Putamen (tissue), 1 donor: ENCODE data around the gene ZBTB20.
A peak's percentile ranks its signal among the peaks of the same experiment; 100 is the strongest.

Experiments used
- DNase-seq: peaks from one replicate; pipeline ENCODE4 v3.0.0-alpha.2; 2016; ENCODE audit warnings: low spot score

The ZBTB20 gene

DNA sequence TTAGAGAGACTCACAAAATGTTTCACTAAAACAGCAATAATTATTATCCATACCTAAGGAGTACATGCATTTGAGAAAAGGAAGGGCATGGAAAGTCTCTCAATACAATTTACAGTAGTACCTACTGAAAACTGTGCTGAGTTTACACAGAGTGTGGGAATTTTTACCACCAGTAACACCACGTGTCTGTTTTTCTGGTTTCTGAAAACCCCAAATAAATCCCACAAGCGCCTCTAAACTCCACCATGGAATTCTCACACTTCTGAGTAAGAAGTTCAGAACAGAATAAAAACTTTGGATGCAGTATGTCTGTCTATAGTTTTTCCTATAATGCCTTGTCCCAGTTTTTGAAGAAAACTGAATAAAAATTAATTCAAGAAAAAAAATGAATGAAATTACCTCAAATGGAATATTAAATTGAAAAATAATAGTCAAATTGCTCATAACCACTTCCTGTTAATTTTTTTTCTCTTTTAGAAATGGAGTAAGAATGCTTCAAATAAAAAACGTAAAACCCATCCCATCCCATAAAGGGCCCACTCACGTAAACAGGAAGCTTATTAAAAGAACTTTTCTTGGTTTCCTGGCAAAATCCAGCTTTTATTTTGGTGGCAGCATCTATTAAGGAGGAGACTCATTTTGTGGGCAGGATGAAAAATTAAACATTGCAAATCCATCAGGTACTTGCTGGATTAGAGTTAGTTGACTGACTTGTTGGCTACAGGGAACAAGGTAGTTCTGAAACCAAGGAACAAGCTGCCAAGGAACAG, 475.2 kb downstream of the ZBTB20 start:
- DNase-seq: no peak

DNA sequence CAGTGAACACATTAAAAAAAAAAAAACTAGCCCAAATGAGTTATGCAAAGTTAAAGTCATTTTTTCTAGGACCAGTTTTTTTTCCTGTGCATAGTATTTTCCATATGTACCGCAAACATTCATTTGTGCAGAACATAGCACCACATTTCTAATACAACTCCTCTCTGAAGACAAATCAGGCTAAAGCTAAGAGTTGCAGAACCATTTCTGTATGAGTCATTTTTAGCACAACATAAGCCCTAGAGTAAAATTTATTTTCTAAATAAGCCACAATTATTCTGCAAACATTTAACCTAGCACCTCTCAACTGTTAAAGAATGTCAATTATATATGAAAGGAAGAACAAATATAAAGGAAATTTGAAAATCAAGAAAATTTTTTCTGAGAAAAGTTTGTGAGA, 477.5 kb downstream of the ZBTB20 start:
- DNase-seq: no peak

DNA sequence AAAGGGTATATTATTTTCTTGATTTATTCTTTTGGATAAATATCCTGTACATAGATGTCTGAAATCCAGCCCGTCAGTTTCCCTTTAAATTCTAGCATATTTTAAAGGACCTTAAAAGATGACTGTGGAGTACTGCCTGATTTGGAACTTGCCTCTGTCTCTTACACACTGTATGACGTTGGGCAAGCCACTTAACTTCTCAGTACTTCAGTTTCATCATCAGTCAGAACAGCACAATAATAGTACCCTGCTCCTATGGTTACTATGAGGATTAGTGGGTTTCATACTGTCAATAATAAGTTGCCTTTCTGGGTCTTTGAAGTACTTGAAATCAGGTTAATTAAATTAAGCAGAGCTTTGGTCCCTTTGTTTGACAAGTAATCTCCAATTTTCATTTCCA, 479.0 kb downstream of the ZBTB20 start:
- DNase-seq: no peak

DNA sequence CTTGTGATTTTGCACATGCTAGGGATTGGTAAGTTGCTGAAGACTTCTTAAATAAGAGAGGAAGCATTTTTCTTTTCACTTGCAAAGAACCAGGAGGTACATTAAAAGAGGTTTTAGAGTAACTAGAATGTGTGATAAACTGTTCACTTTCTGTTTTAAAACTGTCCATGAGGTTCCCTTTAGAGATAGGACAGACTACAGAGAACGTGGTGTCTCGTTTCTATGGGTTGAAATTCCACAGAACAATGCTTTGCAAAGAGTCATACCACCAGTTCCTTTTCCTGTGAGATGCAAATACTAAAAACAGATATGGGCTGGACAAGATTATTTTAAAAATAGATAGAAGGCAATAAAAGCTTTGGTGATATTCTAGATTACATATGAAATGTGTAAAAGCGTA, 480.5 kb downstream of the ZBTB20 start:
- no peak for DNase-seq

DNA sequence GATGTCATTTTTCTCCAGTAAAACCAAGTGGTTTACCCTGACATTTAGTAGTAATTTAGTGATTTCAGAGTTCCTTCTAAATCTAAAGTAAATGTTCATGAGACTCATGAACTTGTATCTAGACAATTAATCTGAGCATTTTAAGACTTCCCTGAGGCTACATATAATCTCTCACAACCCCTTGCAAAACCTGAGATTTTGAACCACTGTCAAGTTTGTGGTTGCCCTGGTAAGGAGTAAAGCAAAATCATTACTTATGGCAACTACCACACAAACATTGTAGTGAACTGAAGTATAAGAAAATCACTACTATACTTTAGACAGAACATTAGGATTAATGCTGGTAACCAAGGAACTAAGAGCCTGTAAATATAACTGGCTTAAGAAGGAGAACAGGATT, 483.1 kb downstream of the ZBTB20 start:
- DNase-seq: no peak

DNA sequence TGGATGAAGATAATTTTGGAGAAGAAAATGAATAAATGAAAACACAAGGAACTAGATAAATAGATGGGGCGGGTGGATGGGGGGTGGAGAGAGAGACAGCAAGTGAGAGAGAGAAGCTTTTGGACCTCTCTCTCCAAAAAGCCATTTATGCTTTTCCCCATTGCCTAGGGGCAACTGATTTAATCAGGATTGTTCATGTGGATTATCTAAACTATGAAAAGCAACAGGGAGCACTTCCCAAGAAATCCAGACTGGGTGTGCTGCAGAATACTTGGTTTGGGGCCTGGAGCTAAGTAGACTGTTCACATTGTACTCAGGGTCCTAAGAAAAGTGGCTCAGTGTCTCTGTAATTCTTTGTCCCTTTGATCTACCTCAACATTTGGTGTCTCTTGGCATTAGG, 486.3 kb downstream of the ZBTB20 start:
- DNase-seq: no peak

DNA sequence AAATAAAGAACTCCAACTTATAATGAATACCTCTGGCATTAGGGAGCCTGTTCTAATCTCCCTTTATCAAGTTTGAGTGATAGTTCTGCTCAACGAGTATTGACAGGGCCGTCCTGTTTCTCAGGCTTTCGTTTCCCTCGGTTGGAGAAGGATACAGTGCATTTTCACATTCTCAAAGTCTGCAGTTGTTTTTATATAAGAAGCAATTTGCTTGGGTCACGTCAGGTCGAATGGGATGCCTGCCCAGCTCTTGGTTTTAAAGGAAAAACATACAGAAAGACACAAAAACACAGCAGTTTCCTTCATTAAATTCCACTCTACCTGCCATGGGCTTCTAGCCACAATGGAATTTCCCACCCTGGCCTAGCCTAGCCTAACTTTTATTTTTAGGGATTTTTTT, 487.0 kb downstream of the ZBTB20 start:
- no peak for DNase-seq

DNA sequence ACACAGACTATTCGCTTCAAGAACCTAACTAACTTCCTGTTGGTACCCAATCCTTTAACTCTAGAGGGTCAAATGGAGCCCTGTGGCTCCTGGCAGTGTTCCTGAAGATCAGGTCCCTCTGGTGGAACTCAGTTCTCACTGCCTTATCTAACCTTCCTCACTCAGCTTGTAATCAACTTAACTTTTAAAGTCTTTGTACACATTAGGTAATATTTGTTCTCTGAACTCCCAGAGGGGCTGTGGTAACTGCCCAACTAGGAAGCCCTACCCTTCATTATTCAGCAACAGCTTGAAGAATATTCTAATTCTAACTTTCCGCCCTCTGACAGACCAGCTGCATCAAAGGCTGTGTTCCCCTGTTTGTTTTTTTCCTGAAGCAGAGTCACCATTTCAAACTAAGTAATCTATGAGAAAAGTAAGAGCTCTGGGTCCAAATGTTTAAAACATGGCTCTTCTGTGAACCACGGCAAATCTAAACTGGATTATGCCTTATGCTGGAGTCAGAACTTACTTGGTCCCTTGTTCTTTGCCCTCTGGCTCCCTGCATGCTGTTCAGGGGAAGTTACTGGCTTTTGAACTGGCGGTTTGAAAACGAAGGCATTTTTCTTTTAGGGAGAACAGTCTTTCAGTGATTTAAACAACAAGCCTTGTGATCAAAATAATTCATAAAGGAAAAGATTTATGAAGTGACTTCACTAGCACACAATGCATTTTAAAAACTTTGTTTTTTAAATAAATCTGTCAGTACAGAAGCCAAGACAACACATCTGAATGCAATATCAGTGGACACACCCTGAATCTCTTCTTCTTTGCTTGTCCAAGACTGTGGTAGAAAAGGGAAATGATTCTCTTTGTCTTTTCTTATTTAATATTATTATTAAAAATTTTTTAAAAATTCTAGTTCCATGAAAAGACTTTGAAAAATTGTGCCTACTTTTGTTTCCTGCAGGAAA, 487.7 kb downstream of the ZBTB20 start:
- DNase-seq: no peak

DNA sequence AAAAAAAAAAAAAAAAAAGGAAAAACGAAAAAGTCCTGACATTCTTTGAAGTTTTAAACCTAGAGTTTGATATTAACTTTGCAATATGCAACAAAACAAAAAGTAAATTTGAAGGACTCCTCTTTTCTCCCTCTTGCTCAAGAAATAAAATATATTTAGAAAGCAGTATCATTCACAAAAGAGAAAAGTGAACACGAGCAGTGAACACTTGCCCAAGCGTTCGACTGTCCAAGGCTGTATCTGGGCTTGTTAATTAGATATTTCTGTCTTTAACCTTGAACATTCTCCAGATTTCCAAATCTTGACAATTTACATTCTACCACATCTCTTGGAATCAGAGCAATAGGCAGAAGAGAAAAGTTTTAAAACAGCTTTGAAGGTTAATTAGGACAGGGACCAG, 495.5 kb downstream of the ZBTB20 start:
- DNase-seq: no peak

DNA sequence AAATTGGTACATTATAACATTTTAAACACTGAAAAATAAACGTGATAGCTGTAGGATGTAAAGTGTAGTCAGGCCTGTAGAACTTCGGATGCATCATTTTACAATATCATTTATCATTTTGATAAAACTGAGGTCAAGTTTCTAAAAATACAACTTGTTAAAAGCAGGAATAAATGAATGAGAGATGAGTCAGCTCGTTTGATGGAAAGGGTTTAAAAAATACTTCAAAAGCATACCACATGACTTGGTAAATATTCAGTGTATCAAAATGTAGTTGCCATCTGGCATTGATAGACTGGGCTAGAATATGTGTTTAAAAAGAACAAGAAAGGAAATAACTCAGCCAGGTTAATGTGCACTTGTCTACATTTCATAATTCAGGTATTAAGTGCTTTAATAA, 496.3 kb downstream of the ZBTB20 start:
- no peak for DNase-seq

DNA sequence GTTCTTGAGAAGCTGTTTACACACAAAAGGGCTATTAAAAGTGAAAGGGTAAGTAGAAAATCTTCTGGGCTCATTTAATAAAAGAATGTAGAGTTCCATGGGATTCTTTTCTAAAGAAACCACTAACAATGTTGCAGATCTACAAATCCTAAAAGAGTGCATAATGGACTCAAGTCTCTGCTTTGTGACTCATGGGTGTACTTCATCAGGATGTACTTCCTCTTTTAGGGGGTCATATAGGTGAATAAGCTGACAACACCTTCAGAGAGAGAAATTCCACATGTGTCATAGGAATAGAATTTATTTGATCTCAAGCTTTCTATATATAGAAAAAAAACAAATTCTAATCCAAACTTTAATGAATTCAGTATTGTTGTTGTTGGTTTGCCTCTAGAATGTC, 497.8 kb downstream of the ZBTB20 start:
- no peak for DNase-seq

DNA sequence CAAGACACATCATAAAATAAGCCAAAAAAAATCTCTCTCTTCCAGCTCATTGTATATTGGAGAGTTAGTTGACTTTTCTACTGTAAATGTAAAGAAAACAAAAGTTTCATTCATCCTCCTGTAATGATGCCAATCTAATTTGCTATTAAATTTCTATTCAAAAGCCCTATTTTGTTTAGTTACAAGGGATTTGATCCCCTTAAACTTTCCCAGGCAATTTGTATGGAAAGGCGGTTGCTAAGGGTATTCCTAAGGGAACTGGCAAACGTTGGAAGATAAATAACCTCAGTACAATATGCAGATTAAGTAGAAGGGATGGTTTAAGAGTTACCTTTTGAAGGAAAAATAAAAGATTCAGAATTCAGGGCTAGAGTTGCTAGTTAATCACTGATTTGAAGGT, 500.6 kb downstream of the ZBTB20 start:
- DNase-seq: no peak

DNA sequence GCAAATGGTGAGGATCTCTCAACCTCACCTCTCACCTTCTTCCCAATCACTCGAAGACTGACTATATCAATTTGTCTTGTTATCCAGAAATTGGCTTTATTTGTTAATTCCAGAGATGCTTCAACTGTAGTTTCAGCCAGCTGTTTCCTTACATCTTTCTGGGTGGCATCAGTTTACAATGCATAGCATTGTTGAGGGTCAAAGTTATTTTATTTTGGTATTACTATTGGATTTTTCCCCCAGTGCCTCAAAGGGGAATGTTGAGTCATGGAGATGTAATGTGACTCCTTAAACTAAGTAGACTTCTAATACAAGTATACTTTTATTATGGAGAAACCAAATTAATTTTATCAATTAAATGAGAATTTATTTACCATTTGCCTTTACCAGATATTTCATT, 501.7 kb downstream of the ZBTB20 start:
- no peak for DNase-seq

DNA sequence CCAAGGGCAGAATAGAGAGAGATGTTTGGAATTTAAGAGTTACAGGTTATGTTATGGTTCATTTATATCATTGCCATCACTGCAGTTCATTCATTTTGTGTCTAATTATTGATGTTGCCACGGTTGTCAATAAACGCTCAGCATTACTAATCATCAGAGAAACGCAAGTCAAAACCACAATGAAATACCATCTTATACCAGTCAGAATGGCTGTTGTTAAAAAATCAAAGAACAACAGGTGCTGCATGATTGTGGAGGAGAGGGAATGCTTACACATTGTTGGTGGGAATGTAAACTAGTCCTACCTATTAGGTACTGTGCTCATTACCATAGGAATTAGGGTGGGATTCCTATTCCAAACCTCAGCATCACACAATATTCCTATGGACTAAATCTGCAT, 502.7 kb downstream of the ZBTB20 start:
- DNase-seq: no peak

DNA sequence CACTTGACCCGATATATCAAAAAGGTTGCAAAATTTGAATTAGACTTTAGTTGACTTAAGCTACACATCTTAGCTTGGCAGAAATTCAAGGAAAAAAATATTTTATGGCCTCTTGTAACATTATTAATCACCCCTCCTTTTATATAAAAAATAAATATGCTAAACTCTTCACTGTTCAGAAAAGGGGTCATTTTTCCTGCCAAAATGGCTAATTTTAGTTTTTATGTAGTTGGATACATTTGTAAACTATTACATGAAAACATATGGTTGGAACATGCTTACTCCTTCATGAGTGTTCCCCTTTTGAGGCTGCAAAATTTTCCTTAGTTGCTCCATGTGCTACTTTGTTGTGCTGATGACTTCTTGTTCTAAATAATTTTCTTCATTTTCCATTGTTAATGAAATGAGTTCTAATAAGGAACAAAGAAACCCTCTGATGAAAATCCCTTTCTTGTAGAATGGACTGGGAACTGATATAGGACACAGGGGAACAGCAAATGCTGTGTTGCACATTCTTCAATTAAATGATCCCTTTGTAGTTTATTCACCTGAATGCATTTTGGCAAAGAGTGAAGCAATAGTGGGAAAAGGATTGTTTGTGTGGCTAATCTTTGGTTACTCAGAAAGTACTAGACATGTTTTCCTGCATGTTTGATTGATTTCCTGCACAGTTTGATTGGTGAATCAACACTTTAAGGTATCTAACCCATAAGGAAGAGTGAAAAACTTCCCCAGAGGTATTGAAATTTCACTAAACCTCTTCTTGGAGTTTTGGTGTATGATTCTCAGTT, 503.9 kb downstream of the ZBTB20 start:
- DNase-seq: no peak

DNA sequence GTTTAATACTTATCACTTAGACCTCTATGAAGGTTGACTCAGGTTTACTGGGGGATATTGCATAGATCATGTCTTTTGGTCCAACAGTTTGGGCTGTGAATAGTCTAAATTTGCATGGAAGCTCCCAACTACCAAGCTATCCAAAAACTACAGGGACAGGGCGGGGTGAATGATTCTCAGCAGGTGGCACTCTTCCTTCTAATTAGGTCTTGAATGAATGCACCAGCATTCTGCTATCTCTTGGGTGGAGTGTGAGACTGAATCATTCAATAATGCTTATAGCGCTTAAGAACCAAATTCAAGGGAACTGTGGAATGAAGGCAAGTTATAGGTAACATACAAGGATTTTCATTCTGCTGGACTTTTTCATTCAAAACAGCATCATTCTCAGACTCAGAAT, 507.0 kb downstream of the ZBTB20 start:
- no peak for DNase-seq

DNA sequence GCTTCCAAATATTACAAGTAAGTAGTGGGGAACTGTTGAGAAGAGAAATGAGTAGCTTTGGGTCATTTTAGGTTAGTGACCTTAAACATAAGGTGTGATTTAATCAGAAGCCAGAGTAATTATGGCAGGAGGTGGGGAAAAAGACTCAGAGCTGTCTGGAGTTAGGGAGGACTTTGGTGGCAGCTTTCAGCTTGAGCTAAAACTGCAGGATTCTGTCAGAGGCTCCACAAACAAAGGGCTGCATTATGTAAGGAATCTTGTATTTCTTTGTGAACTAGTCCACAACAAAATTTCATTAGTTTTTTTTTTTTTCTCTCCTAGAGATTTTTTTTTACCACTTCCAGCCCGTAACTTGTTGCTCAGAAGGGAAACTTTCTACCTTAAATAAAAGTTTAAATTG, 507.9 kb downstream of the ZBTB20 start:
- DNase-seq: peak; percentile 35

DNA sequence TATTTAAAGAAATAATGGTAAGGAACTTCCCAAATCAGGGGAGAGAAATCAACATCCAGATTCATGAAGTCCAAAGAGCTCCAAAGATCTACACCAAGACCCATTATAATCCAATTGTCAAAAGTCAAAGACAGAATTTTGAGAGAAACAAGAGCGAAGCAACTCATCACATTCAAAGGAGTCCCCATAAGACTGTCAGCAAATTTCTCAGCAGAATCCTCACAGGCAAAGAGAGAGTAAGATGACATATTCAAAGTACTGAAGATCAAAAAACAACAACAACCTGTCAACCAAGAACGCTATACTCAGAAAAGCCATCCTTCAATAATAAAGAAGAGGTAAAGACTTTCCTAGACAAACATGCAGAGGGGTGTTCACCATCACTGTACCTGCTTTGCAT, 511.2 kb downstream of the ZBTB20 start:
- no peak for DNase-seq

DNA sequence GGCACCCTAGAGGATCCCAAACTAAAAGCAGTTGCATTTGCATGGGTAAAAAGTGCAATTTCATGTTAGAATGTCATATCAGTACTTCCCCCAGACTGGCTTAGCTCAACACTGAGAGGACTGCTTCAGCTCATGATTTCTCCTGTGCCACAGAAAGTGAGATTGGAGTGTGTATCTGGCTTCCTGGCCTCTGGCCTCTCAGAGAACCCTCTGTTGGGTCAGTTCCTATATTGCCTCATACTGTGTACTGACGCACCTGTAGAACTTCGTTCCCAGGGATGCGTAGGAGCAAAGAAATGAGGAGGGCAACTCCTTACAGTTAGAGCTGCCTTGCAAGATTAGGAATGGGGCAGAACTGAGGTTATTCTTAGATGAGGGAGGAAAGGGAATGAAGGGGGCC, 512.5 kb downstream of the ZBTB20 start:
- no peak for DNase-seq

DNA sequence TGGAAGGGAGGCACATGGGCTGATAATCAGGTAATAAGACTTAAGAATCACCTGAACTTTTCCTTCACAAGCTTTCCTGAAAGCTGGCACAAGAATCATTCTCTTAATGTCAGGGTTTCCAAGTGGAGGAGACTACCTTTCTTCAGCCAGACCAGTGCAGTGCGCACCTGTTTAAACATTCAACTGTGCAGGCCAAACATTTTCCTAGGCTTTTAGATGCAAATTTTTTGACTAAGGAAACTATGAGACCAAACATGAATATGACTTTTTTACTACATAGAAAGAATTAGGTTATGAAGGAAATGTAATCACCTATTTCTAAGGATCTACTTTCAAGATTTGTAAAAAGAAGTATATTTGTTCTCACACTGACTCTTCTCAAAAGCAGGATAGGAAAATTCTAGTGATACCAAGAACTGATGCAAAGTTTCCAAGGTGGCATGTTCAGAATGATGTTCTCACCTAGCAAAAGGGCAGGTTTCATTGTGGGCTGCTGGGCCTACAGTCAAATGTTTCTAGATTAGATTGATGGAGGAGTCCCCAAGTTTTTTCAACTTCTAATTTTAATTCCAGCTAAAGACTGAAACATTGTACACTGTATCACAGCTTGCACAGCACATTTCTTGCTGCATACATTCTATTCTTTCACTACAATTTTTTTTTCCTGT, 514.2 kb downstream of the ZBTB20 start:
- no peak for DNase-seq

DNA sequence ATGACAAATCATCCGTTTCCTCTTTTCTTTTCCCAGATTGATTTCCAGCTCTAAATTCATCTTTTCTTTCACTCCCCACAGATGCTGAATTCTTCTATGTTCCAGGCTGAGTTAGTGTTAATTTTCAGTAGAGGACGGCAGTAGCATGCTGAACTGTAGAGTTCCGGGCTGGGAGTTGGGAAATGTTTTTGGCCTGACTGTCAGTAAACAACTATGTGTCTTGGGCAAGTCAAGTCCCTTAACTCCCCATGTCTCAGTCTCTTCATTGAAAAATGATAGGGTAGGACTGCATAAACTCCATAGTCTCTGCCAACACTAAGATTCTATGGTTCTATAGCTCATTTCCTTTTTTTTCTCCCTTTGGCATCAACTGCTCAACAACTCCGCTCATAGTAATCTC, 519.3 kb downstream of the ZBTB20 start:
- no peak for DNase-seq

DNA sequence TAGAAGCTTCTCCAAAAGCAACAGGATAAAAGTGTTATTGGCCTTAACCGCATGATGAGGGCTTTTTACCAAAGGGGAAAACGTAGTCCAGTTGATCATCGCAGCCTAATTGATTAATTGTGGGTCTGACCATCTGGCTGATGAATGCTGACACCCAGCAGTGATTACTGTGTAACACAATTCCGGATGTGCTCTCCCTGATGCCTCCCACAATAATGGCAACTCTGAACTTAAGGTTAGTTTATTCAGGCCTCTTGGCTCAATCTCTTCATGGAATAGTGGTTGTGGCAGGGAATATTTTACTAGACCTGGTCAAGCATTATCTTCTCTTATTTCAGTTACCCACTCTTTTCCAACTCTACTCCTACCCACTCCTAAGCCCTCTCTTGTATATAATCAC, 520.3 kb downstream of the ZBTB20 start:
- DNase-seq: no peak
